Esophagus muscularis mucosa (tissue), 4 donors: ENCODE data around the gene ADAD2. TPM values are rescaled to one million over a fixed set of nuclear protein-coding genes. Genes with fewer than 3 reads are reported as not detected.

ENCODE experiments used
- DNase-seq: peaks from one replicate; pipeline ENCODE4 v3.0.0-alpha.2; 2017; ENCODE audit errors: extremely low spot score
- H3K27ac ChIP-seq, 4 donors: fragments of 200-600 bp; sonication (generic); replicated peaks in 1 of 4; 1 replicate in 3 of 4; 2 replicates in 1 of 4; pipeline ENCODE4 v1.5.1; 2016 to 2019; ENCODE audit warnings: mild to moderate bottlenecking in 1 of 4
- H3K27me3 ChIP-seq, 4 donors: fragments of 200-600 bp; sonication (generic); one replicate each; pipeline versions ENCODE4 v1.5.1 to v1.6.0; 2016 to 2019
- H3K36me3 ChIP-seq, 4 donors: fragments of 200-600 bp; sonication (generic); one replicate each; pipeline ENCODE4 v1.5.1; 2016 to 2019
- H3K4me1 ChIP-seq, 4 donors: fragments of 200-600 bp; sonication (generic); one replicate each; pipeline ENCODE4 v1.5.1; 2016 to 2019
- H3K4me3 ChIP-seq, 4 donors: fragments of 200-600 bp; sonication (generic); 1 replicate in 2 of 4; 2 replicates in 2 of 4; pipeline ENCODE4 v1.5.1; 2016 to 2019; ENCODE audit warnings: mild to moderate bottlenecking in 4 of 4, moderate library complexity in 1 of 4
- H3K9me3 ChIP-seq, 4 donors: fragments of 200-600 bp; sonication (generic); 1 replicate in 3 of 4; 2 replicates in 1 of 4; pipeline ENCODE4 v1.5.1; 2016 to 2019
- EP300 ChIP-seq: sonication (generic); formaldehyde crosslinking; IDR thresholded peaks from one replicate; pipeline ENCODE4 v1.6.1; 2017; ENCODE audit warnings: antibody characterized with exemption
- POLR2A ChIP-seq: fragments of 450-650 bp; IDR thresholded peaks from one replicate; pipeline ENCODE4 v1.6.1; 2017; ENCODE audit warnings: antibody characterized with exemption, moderate library complexity, mild to moderate bottlenecking, low read depth
- POLR2AphosphoS5 ChIP-seq, 2 donors: sonication (generic); formaldehyde crosslinking; IDR thresholded peaks; one replicate each; pipeline ENCODE4 v1.6.1; 2017; ENCODE audit warnings: antibody characterized with exemption in 2 of 2
- WGBS: methylation state at CpG from one replicate; pipeline ENCODE4 v1.1.5; 2018; 5-methylcytosine and 5-hydroxymethylcytosine counted together
- intact Hi-C: fragments of 100-400 bp; cut with DNase I; formaldehyde crosslinking; loops from one replicate; pipeline ENCODE4 v1.15.1; 2023
- total RNA-seq, 4 donors: library from RNA; depleted of rRNA; stranded (reverse); fragments of >200 nt; gene quantifications; one replicate each; pipeline versions ENCODE4 v1.1.0 to v1.2.1, GENCODE V29; 2016
- TF ChIP-seq, protein P1 (sequence below), 3 experiments: fragments of 200-600 bp in 2 of 3; fragments of 450-650 bp in 1 of 3; sonication (generic) in 2 of 3; IDR thresholded peaks; one replicate each; pipeline ENCODE4 v1.5.1; 2017 to 2019; ENCODE audit warnings: antibody characterized with exemption in 3 of 3, mild to moderate bottlenecking in 2 of 3, moderate library complexity in 1 of 3

ADAD2 gene
- total RNA-seq, 4 donors from 2014 or later = 0.42 to 0.83 (median 0.80) TPM; not detected in 1

DNA sequence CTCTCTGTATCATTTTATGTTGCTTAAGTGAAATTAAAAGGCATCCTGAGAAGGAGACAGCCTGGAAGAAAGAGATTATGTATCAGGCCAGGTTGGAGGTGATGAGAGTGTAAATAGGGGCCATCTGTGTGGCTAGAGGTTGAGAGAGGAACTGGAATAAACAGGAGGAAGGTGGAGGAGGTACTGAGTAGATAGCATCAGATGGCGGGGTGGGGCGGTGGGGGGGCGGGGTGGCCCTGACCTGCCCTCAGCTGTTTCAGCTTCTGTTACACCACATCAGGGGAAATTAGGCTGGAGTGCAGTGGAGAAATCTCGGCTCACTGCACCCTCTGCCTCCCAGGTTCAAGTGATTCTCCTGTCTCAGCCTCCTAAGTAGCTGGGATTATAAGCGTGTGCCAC is 55.7 kb downstream of the ADAD2 start:
- Histone ChIP-seq H3K36me3 (no peaks in the 10 kb centered on the region), H3K27ac (no peak overlapping the region), H3K9me3 (no peaks in the 10 kb centered on the region), H3K4me1 (no peaks in the 10 kb centered on the region), H3K27me3 (peaks cover 0 to 31% (median 0%) of the 10 kb centered on the region in 4 donors), H3K4me3 (no peak overlapping the region)
- DNase-seq = no peak
- intact Hi-C loops = no loop called here
- TF ChIP-seq POLR2AphosphoS5 (IDR thresholded peaks at IDR 0.05) (no peak), POLR2A (no peak), EP300 (no peak)
- TF ChIP-seq, protein P1, sequence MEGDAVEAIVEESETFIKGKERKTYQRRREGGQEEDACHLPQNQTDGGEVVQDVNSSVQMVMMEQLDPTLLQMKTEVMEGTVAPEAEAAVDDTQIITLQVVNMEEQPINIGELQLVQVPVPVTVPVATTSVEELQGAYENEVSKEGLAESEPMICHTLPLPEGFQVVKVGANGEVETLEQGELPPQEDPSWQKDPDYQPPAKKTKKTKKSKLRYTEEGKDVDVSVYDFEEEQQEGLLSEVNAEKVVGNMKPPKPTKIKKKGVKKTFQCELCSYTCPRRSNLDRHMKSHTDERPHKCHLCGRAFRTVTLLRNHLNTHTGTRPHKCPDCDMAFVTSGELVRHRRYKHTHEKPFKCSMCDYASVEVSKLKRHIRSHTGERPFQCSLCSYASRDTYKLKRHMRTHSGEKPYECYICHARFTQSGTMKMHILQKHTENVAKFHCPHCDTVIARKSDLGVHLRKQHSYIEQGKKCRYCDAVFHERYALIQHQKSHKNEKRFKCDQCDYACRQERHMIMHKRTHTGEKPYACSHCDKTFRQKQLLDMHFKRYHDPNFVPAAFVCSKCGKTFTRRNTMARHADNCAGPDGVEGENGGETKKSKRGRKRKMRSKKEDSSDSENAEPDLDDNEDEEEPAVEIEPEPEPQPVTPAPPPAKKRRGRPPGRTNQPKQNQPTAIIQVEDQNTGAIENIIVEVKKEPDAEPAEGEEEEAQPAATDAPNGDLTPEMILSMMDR (IDR thresholded peaks at IDR 0.05) = no peak
- 76% methylated on average over 5 of the region's 5 CpGs for WGBS

Other genes starting within 250 kb of the ADAD2 start
- gene OSGIN1, start 237.9 kb upstream of the ADAD2 start, total RNA-seq = 10 to 100 TPM in 3 of 4 donors, 1 to 10 TPM in 1; 7.1 to 17.6 (median 13.8) TPM
- not detected for gene NECAB2, start 222.9 kb upstream of the ADAD2 start, total RNA-seq
- not detected for gene SLC38A8, start 148.4 kb upstream of the ADAD2 start, total RNA-seq
- gene MBTPS1, start 74.2 kb upstream of the ADAD2 start, total RNA-seq = 10 to 100 TPM; 72.4 to 86.6 (median 82.6) TPM
- 10 to 100 TPM in 3 of 4 donors, 1 to 10 TPM in 1; 7.1 to 14.6 (median 11.4) TPM for gene HSDL1, start 46.0 kb upstream of the ADAD2 start, total RNA-seq
- under 1 TPM in 2 of 4 donors, not detected in 2; 0.66 to 0.78 TPM for gene DNAAF1, start 45.8 kb upstream of the ADAD2 start, total RNA-seq
- gene TAF1C, start 4.1 kb upstream of the ADAD2 start, total RNA-seq = 10 to 100 TPM; 15.6 to 39.6 (median 21.8) TPM
- gene KCNG4, start 48.9 kb downstream of the ADAD2 start, total RNA-seq = not detected
- 10 to 100 TPM in 2 of 4 donors, 1 to 10 TPM in 2; 4.6 to 29.9 (median 15.6) TPM for gene WFDC1, start 103.7 kb downstream of the ADAD2 start, total RNA-seq
- under 1 TPM in 1 of 4 donors, not detected in 3; 0.86 TPM for gene ATP2C2, start 177.4 kb downstream of the ADAD2 start, total RNA-seq